GM12878 (cell line): ENCODE data around the gene UTS2R.

Experiments used
- BHLHE40 ChIP-seq, 2 experiments: fragments of 450-650 bp in 1 of 2; IDR thresholded peaks; 2 replicates each; pipeline ENCODE4 v1.6.1; 2011 to 2017; ENCODE audit warnings: low read depth in 2 of 2, borderline replicate concordance in 1 of 2, improper control_type of control experiment in 1 of 2, low read length in 1 of 2, mild to moderate bottlenecking in 1 of 2
- CBFB ChIP-seq: IDR thresholded peaks from 2 replicates; pipeline ENCODE4 v1.6.1; 2016; ENCODE audit warnings: antibody characterized with exemption, low read depth
- JUNB ChIP-seq: IDR thresholded peaks from 2 replicates; pipeline ENCODE4 v1.6.1; 2016; ENCODE audit warnings: antibody characterized with exemption, mild to moderate bottlenecking
- MTA2 ChIP-seq: fragments of 450-650 bp; IDR thresholded peaks from 2 replicates; pipeline ENCODE4 v1.6.1; 2016; ENCODE audit warnings: low read depth, mild to moderate bottlenecking, moderate library complexity
- MTA3 ChIP-seq: IDR thresholded peaks from 2 replicates; pipeline ENCODE4 v1.6.1; 2012; ENCODE audit warnings: low read length, inconsistent platforms, borderline replicate concordance
- POLR2A ChIP-seq: IDR thresholded peaks from 2 replicates; pipeline ENCODE4 v1.6.1; 2011; ENCODE audit warnings: low read depth, mild to moderate bottlenecking, low read length
- POLR2AphosphoS2 ChIP-seq: IDR thresholded peaks from 2 replicates; pipeline ENCODE4 v1.6.1; 2011; ENCODE audit warnings: low read depth, mild to moderate bottlenecking, low read length, improper control_type of control experiment, moderate library complexity
- POLR2AphosphoS5 ChIP-seq: IDR thresholded peaks from 2 replicates; pipeline ENCODE4 v1.6.1; 2011; ENCODE audit warnings: mild to moderate bottlenecking, low read length, inconsistent platforms
- RCOR1 ChIP-seq: conservative IDR thresholded peaks from 2 replicates; pipeline ENCODE4 v1.6.1; 2012; ENCODE audit warnings: low read depth, low read length, improper control_type of control experiment
- STAT1 ChIP-seq: fragments of 450-650 bp; conservative IDR thresholded peaks from 2 replicates; pipeline ENCODE4 v1.6.1; 2014; ENCODE audit warnings: antibody characterized with exemption, mild to moderate bottlenecking
- SUZ12 ChIP-seq: fragments of 200-600 bp; sonication (generic); IDR thresholded peaks from one replicate; pipeline ENCODE4 v1.6.1; 2018; ENCODE audit warnings: antibody characterized with exemption, mild to moderate bottlenecking; ENCODE audit not compliant: unreplicated experiment
- TBL1XR1 ChIP-seq: IDR thresholded peaks from 2 replicates; pipeline ENCODE4 v1.6.1; 2012; ENCODE audit warnings: low read depth, low read length, improper control_type of control experiment
- TF ChIP-seq, protein P1 (sequence below), 3 experiments: IDR thresholded peaks in 2 of 3; conservative IDR thresholded peaks in 1 of 3; 2 replicates each; pipeline ENCODE4 v1.5.1; 2011; ENCODE audit warnings: low read depth in 3 of 3, low read length in 3 of 3, mild to moderate bottlenecking in 3 of 3, control low read depth in 2 of 3, moderate library complexity in 2 of 3, inconsistent platforms in 1 of 3, mixed read lengths in 1 of 3; ENCODE audit not compliant: control insufficient read depth in 2 of 3, insufficient read depth in 1 of 3; ENCODE audit errors: extremely low read depth in 1 of 3
- TF ChIP-seq, protein P2 (sequence below): IDR thresholded peaks from 2 replicates; pipeline ENCODE4 v1.6.1; 2012; ENCODE audit warnings: low read depth, low read length, improper control_type of control experiment

GRCh38 chr17:82329683-82330321 is 41.8 kb upstream of the UTS2R start:
- TF ChIP-seq, protein P1, sequence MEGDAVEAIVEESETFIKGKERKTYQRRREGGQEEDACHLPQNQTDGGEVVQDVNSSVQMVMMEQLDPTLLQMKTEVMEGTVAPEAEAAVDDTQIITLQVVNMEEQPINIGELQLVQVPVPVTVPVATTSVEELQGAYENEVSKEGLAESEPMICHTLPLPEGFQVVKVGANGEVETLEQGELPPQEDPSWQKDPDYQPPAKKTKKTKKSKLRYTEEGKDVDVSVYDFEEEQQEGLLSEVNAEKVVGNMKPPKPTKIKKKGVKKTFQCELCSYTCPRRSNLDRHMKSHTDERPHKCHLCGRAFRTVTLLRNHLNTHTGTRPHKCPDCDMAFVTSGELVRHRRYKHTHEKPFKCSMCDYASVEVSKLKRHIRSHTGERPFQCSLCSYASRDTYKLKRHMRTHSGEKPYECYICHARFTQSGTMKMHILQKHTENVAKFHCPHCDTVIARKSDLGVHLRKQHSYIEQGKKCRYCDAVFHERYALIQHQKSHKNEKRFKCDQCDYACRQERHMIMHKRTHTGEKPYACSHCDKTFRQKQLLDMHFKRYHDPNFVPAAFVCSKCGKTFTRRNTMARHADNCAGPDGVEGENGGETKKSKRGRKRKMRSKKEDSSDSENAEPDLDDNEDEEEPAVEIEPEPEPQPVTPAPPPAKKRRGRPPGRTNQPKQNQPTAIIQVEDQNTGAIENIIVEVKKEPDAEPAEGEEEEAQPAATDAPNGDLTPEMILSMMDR (IDR thresholded peaks at IDR 0.05 in 2 of 3, conservative IDR thresholded peaks at IDR 0.05 in 1 of 3; ENCODE audit: control insufficient read depth in 2 of 3, extremely low read depth in 1 of 3, insufficient read depth in 1 of 3, low read depth in 3 of 3, low read length in 3 of 3): no peak
- no peak for TF ChIP-seq POLR2AphosphoS2
- TF ChIP-seq TBL1XR1: no peak
- no peak for TF ChIP-seq POLR2A
- no peak for TF ChIP-seq POLR2AphosphoS5
- TF ChIP-seq STAT1: no peak
- TF ChIP-seq, protein P2, sequence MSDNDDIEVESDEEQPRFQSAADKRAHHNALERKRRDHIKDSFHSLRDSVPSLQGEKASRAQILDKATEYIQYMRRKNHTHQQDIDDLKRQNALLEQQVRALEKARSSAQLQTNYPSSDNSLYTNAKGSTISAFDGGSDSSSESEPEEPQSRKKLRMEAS: no peak
- TF ChIP-seq JUNB: no peak
- TF ChIP-seq RCOR1: no peak
- TF ChIP-seq SUZ12: no peak
- no peak for TF ChIP-seq CBFB
- TF ChIP-seq BHLHE40 (IDR thresholded peaks at IDR 0.05; ENCODE audit: borderline replicate concordance in 1 of 2, low read depth in 2 of 2, low read length in 1 of 2): no peak
- no peak for TF ChIP-seq MTA3
- TF ChIP-seq MTA2: no peak
